Thoracic aorta (tissue), 2 donors: ENCODE measurements around the gene TSG101. TPM values are rescaled to one million over a fixed set of nuclear protein-coding genes. Genes with fewer than 3 reads are reported as not detected.

Experiments used
- ATAC-seq: fragments of 150-250 bp; one replicate; pipeline ENCODE4 v1.8.0; 2017; ENCODE audit warnings: low read depth; ENCODE audit not compliant: insufficient number of reproducible peaks, low FRiP score
- DNase-seq: peaks from one replicate; pipeline ENCODE4 v3.0.0-alpha.2; 2020; ENCODE audit warnings: low spot score
- H3K27ac ChIP-seq, 2 donors: fragments of 200-600 bp; sonication (generic); 1 replicate in 1 of 2; 2 replicates in 1 of 2; pipeline ENCODE4 v1.5.1; 2016; ENCODE audit warnings: mild to moderate bottlenecking in 2 of 2, moderate library complexity in 2 of 2
- H3K27me3 ChIP-seq: fragments of 200-600 bp; sonication (generic); replicated peaks from 2 replicates; pipeline ENCODE4 v1.6.0; 2016; ENCODE audit warnings: mild to moderate bottlenecking; ENCODE audit not compliant: insufficient read depth
- H3K36me3 ChIP-seq: fragments of 200-600 bp; sonication (generic); one replicate; pipeline ENCODE4 v1.5.1; 2016
- H3K4me1 ChIP-seq, 2 donors: fragments of 200-600 bp; sonication (generic); 1 replicate in 1 of 2; 2 replicates in 1 of 2; pipeline versions ENCODE4 v1.5.1 to v1.6.0; 2016; ENCODE audit warnings: low read depth in 2 of 2, mild to moderate bottlenecking in 1 of 2; ENCODE audit not compliant: control insufficient read depth in 1 of 2
- H3K4me3 ChIP-seq: fragments of 200-600 bp; sonication (generic); 2 replicates; pipeline ENCODE4 v1.5.1; 2016; ENCODE audit warnings: mild to moderate bottlenecking
- H3K9me3 ChIP-seq: fragments of 200-600 bp; sonication (generic); 2 replicates; pipeline ENCODE4 v1.5.1; 2016
- total RNA-seq, 2 donors: library from RNA; depleted of rRNA; stranded (reverse); fragments of >200 nt; gene quantifications; one replicate each; pipeline versions ENCODE4 v1.1.0 to v1.2.3, GENCODE V29; 2016
- TF ChIP-seq, protein P1 (sequence below): fragments of 200-600 bp; sonication (generic); IDR thresholded peaks from one replicate; pipeline ENCODE4 v1.5.1; 2019; ENCODE audit warnings: antibody characterized with exemption

The TSG101 gene
- total RNA-seq, 2 donors from 2014 or later = 67.0 to 68.4 TPM

GRCh38 chr11:18522388-18522787, 4.4 kb downstream of the TSG101 start:
- H3K4me1 ChIP-seq = peaks cover 6 to 23% of the 10 kb centered on the region in 2 donors
- H3K27ac ChIP-seq = no peak overlapping the region
- no peaks in the 10 kb centered on the region for H3K27me3 ChIP-seq
- TF ChIP-seq, protein P1, sequence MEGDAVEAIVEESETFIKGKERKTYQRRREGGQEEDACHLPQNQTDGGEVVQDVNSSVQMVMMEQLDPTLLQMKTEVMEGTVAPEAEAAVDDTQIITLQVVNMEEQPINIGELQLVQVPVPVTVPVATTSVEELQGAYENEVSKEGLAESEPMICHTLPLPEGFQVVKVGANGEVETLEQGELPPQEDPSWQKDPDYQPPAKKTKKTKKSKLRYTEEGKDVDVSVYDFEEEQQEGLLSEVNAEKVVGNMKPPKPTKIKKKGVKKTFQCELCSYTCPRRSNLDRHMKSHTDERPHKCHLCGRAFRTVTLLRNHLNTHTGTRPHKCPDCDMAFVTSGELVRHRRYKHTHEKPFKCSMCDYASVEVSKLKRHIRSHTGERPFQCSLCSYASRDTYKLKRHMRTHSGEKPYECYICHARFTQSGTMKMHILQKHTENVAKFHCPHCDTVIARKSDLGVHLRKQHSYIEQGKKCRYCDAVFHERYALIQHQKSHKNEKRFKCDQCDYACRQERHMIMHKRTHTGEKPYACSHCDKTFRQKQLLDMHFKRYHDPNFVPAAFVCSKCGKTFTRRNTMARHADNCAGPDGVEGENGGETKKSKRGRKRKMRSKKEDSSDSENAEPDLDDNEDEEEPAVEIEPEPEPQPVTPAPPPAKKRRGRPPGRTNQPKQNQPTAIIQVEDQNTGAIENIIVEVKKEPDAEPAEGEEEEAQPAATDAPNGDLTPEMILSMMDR = no peak
- no peaks in the 10 kb centered on the region for H3K9me3 ChIP-seq
- no peak overlapping the region for H3K4me3 ChIP-seq
- DNase-seq = no peak
- peaks cover 4% of the 10 kb centered on the region for H3K36me3 ChIP-seq
- ATAC-seq = no peak

- TF ChIP-seq, protein P1 = no peak
- Histone ChIP-seq H3K27ac (no peak overlapping the region), H3K4me3 (no peak overlapping the region), H3K9me3 (no peaks in the 10 kb centered on the region), H3K36me3 (peaks cover 4% of the 10 kb centered on the region), H3K4me1 (peaks cover 6 to 23% of the 10 kb centered on the region in 2 donors), H3K27me3 (no peaks in the 10 kb centered on the region)
- ATAC-seq (no peak), DNase-seq (no peak)
Measured at GRCh38 chr11:18521122-18521521, 5.6 kb downstream of the TSG101 start.

- peaks cover 50% of the 10 kb centered on the region for H3K36me3 ChIP-seq
- no peaks in the 10 kb centered on the region for H3K27me3 ChIP-seq
- no peaks in the 10 kb centered on the region for H3K9me3 ChIP-seq
- H3K27ac ChIP-seq = no peak overlapping the region
- H3K4me1 ChIP-seq = no peaks in the 10 kb centered on the region
- no peak for DNase-seq
- ATAC-seq = no peak
- no peak overlapping the region for H3K4me3 ChIP-seq
- TF ChIP-seq, protein P1 = no peak
Measured at GRCh38 chr11:18502352-18502751, 24.4 kb downstream of the TSG101 start.

GRCh38 chr11:18501629-18502028, 25.1 kb downstream of the TSG101 start:
- H3K27ac ChIP-seq = no peak overlapping the region
- DNase-seq (no peak), ATAC-seq (no peak)
- TF ChIP-seq, protein P1 = no peak
- no peak overlapping the region for H3K4me3 ChIP-seq
- no peaks in the 10 kb centered on the region for H3K9me3 ChIP-seq
- no peaks in the 10 kb centered on the region for H3K4me1 ChIP-seq
- H3K27me3 ChIP-seq = no peaks in the 10 kb centered on the region
- peaks cover 50% of the 10 kb centered on the region for H3K36me3 ChIP-seq

- Histone ChIP-seq H3K36me3 (peaks cover 51% of the 10 kb centered on the region), H3K27ac (no peak overlapping the region), H3K9me3 (no peaks in the 10 kb centered on the region), H3K27me3 (no peaks in the 10 kb centered on the region), H3K4me1 (no peaks in the 10 kb centered on the region), H3K4me3 (no peak overlapping the region)
- DNase-seq (no peak), ATAC-seq (no peak)
- TF ChIP-seq, protein P1 = no peak
Measured at GRCh38 chr11:18498039-18498438, 28.7 kb downstream of the TSG101 start.
